ENCODE measurements around the gene OR1S2.
"Not testable (repeated sequence)": the region's sequence is repeated elsewhere in the genome, so short reads cannot be mapped to it uniquely, and the experiment has no call there.

The OR1S2 gene

DNA sequence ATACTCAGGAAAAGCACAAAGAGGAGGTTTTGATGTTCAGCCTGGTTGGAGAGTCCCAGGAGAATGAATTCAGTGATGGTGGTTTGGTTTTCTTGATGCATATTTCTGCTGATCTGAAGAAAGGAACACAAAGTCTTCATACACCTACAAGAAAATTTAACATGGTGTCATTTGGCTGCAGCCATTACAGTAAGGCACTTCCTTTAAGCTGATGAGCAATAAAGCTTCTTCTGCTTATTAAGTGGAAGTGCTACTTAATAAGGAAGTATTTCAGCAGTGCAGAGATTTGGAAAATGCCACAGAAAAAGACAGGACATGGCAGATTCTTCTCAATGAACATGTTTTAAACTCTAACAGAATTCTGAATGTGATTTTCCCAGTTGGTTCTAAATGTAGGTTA lies at the start of gene OR1S2:
Gene OR1S2 (minus strand): TSS at position 101 of the 400 bp plus-strand sequence. CDS start 0 bp downstream, at position 101.
- no peaks in the 10 kb centered on the region for H3K36me3 Mint-ChIP-seq (ENCODE audit: low read depth)
- no peaks in the 10 kb centered on the region for H3K4me1 Mint-ChIP-seq
- no peak within 1 kb of the TSS for H3K27ac Mint-ChIP-seq
- TF ChIP-seq, protein P1, sequence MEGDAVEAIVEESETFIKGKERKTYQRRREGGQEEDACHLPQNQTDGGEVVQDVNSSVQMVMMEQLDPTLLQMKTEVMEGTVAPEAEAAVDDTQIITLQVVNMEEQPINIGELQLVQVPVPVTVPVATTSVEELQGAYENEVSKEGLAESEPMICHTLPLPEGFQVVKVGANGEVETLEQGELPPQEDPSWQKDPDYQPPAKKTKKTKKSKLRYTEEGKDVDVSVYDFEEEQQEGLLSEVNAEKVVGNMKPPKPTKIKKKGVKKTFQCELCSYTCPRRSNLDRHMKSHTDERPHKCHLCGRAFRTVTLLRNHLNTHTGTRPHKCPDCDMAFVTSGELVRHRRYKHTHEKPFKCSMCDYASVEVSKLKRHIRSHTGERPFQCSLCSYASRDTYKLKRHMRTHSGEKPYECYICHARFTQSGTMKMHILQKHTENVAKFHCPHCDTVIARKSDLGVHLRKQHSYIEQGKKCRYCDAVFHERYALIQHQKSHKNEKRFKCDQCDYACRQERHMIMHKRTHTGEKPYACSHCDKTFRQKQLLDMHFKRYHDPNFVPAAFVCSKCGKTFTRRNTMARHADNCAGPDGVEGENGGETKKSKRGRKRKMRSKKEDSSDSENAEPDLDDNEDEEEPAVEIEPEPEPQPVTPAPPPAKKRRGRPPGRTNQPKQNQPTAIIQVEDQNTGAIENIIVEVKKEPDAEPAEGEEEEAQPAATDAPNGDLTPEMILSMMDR (IDR thresholded peaks at IDR 0.05; ENCODE audit: unreplicated experiment in 3 of 3) = no peak
- peaks cover 1% of the 10 kb centered on the region for H3K9me3 Mint-ChIP-seq
- no peak within 1 kb of the TSS for H3K4me3 Mint-ChIP-seq
- H3K27me3 Mint-ChIP-seq (ENCODE audit: low read depth) = no peaks in the 10 kb centered on the region

GRCh38 chr11:58243954-58244353 lies 40.0 kb upstream of the OR1S2 start:
- H3K36me3 Mint-ChIP-seq (ENCODE audit: low read depth) = no peaks in the 10 kb centered on the region
- H3K9me3 Mint-ChIP-seq = peaks cover 7% of the 10 kb centered on the region
- no peak overlapping the region for H3K4me3 Mint-ChIP-seq
- H3K27me3 Mint-ChIP-seq (ENCODE audit: low read depth) = no peaks in the 10 kb centered on the region
- H3K27ac Mint-ChIP-seq = no peak overlapping the region
- TF ChIP-seq, protein P1 (IDR thresholded peaks at IDR 0.05; ENCODE audit: unreplicated experiment in 3 of 3) = no peak
- no peaks in the 10 kb centered on the region for H3K4me1 Mint-ChIP-seq

- Mint-ChIP-seq H3K27ac (no peak overlapping the region), H3K4me3 (no peak overlapping the region), H3K9me3 (no peaks in the 10 kb centered on the region), H3K4me1 (no peaks in the 10 kb centered on the region), H3K36me3 (ENCODE audit: low read depth) (no peaks in the 10 kb centered on the region), H3K27me3 (ENCODE audit: low read depth) (peaks cover 12% of the 10 kb centered on the region)
- TF ChIP-seq, protein P1 (IDR thresholded peaks at IDR 0.05; ENCODE audit: unreplicated experiment in 3 of 3) = no peak
These were observed 24.1 kb upstream of the OR1S2 start for GRCh38 chr11:58227956-58228615.

DNA sequence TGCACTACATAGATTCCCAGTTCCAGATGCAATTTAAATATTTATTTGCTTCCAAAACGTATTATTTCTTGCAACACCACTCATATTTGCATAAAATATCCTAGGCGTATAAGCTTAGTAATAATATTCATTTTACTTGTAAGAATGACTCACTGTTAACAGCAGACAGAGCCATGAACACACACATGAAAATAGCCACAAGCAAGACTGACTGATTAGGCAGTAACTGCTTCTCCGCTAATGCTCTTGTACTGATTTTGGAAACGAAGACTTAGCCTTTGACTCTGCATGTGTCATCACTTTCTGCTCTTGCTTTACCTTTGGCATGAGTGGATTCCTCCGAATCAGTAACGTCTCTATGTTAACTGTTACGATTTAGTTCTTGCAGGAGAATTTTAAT lies 18.8 kb upstream of the OR1S2 start:
- no peaks in the 10 kb centered on the region for H3K9me3 Mint-ChIP-seq
- H3K27ac Mint-ChIP-seq = no peak overlapping the region
- H3K4me1 Mint-ChIP-seq = no peaks in the 10 kb centered on the region
- TF ChIP-seq, protein P1 (IDR thresholded peaks at IDR 0.05; ENCODE audit: unreplicated experiment in 3 of 3) = no peak
- H3K4me3 Mint-ChIP-seq = no peak overlapping the region
- H3K27me3 Mint-ChIP-seq (ENCODE audit: low read depth) = peaks cover 5% of the 10 kb centered on the region
- no peaks in the 10 kb centered on the region for H3K36me3 Mint-ChIP-seq (ENCODE audit: low read depth)

DNA sequence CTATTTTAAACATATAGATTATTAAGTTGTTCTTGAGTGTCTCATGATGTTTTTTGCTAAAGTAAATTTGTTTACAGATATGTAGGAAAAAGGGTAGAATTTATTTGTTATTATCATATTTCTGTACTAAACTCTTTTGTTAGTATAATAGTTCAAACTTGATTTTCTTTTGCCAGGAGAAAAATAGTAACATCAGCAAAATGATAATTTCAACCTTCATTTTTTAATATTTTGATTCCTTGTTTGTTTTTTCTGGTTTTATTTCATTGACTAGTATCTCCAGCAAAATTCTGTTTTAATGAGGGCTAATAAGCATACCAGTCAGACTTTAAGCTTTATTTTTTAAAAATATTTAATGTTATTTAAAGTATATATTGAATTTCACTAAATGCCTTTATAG lies 12.5 kb upstream of the OR1S2 start:
- no peak overlapping the region for H3K4me3 Mint-ChIP-seq
- H3K27ac Mint-ChIP-seq = no peak overlapping the region
- H3K36me3 Mint-ChIP-seq (ENCODE audit: low read depth) = no peaks in the 10 kb centered on the region
- H3K27me3 Mint-ChIP-seq (ENCODE audit: low read depth) = no peaks in the 10 kb centered on the region
- TF ChIP-seq, protein P1 (IDR thresholded peaks at IDR 0.05; ENCODE audit: unreplicated experiment in 3 of 3) = no peak
- H3K4me1 Mint-ChIP-seq = no peaks in the 10 kb centered on the region
- H3K9me3 Mint-ChIP-seq = no peaks in the 10 kb centered on the region

- H3K27me3 Mint-ChIP-seq (ENCODE audit: low read depth); H3K4me3 Mint-ChIP-seq; H3K4me1 Mint-ChIP-seq; H3K36me3 Mint-ChIP-seq (ENCODE audit: low read depth); H3K27ac Mint-ChIP-seq; H3K9me3 Mint-ChIP-seq: not testable (repeated sequence)
These were observed 8.5 kb upstream of the OR1S2 start, which contains the start of gene OR1S1 for GRCh38 chr11:58212420-58212819. Gene OR1S1, plus strand, starts transcription at chr11:58212720.

Measured in nephron (organoid).